Keratinocyte (primary cell): ENCODE data around the gene TP53I13.

Experiments used
- EZH2 ChIP-seq: IDR thresholded peaks from one replicate; pipeline ENCODE4 v1.6.1; 2012; ENCODE audit warnings: inconsistent platforms, mild to moderate bottlenecking, low read length, moderate library complexity
- TF ChIP-seq, protein P1 (sequence below), 3 experiments: IDR thresholded peaks in 1 of 3; conservative IDR thresholded peaks in 1 of 3; optimal IDR thresholded peaks in 1 of 3; 2 replicates in 2 of 3; 3 replicates in 1 of 3; pipeline versions ENCODE3 to v1.5.1; 2011; ENCODE audit warnings: low read length in 3 of 3, mild to moderate bottlenecking in 3 of 3, moderate library complexity in 2 of 3, control low read depth in 1 of 3, inconsistent platforms in 1 of 3; ENCODE audit not compliant: insufficient read depth in 2 of 3; ENCODE audit errors: extremely low read depth in 1 of 3

DNA sequence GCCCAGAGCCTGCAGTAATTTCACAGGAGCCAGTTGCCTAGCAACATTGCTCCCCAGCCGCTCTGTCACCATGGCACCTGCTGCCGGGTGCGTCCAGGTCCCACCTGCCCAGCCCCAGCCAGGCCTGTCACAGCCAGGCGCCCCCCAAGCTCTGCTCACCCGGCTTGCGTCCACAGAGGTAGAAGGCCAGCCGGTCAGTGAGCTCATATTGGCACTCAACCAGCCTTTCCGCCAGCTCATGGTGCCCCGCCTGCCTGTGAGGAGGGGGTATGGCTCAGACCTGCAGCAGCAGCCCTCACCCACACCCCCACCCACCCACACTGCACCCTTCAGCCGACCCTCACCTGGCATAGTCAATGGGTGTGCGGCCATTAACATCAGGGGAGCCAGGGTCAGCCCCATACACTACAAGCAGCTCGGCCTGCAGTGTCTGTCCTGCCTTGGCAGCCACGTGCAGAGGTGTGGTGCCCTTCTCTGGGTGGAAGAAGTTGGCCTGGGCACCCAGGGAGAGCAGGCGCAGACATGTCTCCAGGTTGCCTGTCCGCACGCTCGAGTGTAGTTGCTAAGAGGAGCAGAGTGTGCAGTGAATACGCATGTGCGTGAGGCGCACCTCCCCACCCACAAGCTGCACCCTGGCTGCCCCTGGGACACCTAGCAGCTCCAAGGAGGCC is 13.2 kb downstream of the TP53I13 start:
- TF ChIP-seq, protein P1, sequence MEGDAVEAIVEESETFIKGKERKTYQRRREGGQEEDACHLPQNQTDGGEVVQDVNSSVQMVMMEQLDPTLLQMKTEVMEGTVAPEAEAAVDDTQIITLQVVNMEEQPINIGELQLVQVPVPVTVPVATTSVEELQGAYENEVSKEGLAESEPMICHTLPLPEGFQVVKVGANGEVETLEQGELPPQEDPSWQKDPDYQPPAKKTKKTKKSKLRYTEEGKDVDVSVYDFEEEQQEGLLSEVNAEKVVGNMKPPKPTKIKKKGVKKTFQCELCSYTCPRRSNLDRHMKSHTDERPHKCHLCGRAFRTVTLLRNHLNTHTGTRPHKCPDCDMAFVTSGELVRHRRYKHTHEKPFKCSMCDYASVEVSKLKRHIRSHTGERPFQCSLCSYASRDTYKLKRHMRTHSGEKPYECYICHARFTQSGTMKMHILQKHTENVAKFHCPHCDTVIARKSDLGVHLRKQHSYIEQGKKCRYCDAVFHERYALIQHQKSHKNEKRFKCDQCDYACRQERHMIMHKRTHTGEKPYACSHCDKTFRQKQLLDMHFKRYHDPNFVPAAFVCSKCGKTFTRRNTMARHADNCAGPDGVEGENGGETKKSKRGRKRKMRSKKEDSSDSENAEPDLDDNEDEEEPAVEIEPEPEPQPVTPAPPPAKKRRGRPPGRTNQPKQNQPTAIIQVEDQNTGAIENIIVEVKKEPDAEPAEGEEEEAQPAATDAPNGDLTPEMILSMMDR (optimal IDR thresholded peaks at IDR 0.05 in 1 of 3, IDR thresholded peaks at IDR 0.05 in 1 of 3, conservative IDR thresholded peaks at IDR 0.05 in 1 of 3; ENCODE audit: extremely low read depth in 1 of 3, insufficient read depth in 2 of 3, low read length in 3 of 3): no peak
- no peak for TF ChIP-seq EZH2
